Endothelial cell of umbilical vein (primary cell): ENCODE measurements around the gene GUCY1A1.

ENCODE experiments used
- EZH2 ChIP-seq: IDR thresholded peaks from 2 replicates; pipeline ENCODE4 v1.6.1; 2012; ENCODE audit warnings: borderline replicate concordance, low read depth, mild to moderate bottlenecking, moderate library complexity, low read length, inconsistent platforms; ENCODE audit not compliant: severe bottlenecking
- GATA2 ChIP-seq: IDR thresholded peaks from 2 replicates; pipeline ENCODE4 v1.7.0; 2011; ENCODE audit warnings: low read depth, mild to moderate bottlenecking, moderate library complexity, mixed read lengths, low read length; ENCODE audit not compliant: insufficient read length, insufficient read depth
- JUN ChIP-seq: IDR thresholded peaks from 2 replicates; pipeline ENCODE4 v1.6.1; 2011; ENCODE audit warnings: borderline replicate concordance, low read depth; ENCODE audit not compliant: insufficient read length, insufficient read depth
- MYC ChIP-seq: IDR thresholded peaks from one replicate; pipeline ENCODE4 v1.6.1; 2011; ENCODE audit warnings: mild to moderate bottlenecking, low read depth, low read length
- POLR2A ChIP-seq: IDR thresholded peaks from 2 replicates; pipeline ENCODE4 v1.6.1; 2012; ENCODE audit warnings: low read depth, mild to moderate bottlenecking, control low read depth, low read length
- POLR2AphosphoS5 ChIP-seq: IDR thresholded peaks from 2 replicates; pipeline ENCODE4 v1.6.1; 2012; ENCODE audit warnings: low read depth, mild to moderate bottlenecking, control low read depth, low read length, moderate library complexity; ENCODE audit not compliant: insufficient read depth
- TF ChIP-seq, protein P1 (sequence below), 2 donors: IDR thresholded peaks; 1 replicate in 1 of 2; 2 replicates in 1 of 2; pipeline ENCODE4 v1.5.1; 2011; ENCODE audit warnings: low read length in 2 of 2, mild to moderate bottlenecking in 2 of 2, moderate library complexity in 2 of 2, control low read depth in 1 of 2, inconsistent platforms in 1 of 2, low read depth in 1 of 2; ENCODE audit not compliant: insufficient read depth in 1 of 2; ENCODE audit errors: extremely low read depth in 1 of 2
- TF ChIP-seq, protein P2 (sequence below): IDR thresholded peaks from 2 replicates; pipeline ENCODE4 v1.6.1; 2011; ENCODE audit not compliant: insufficient read depth, insufficient read length

DNA sequence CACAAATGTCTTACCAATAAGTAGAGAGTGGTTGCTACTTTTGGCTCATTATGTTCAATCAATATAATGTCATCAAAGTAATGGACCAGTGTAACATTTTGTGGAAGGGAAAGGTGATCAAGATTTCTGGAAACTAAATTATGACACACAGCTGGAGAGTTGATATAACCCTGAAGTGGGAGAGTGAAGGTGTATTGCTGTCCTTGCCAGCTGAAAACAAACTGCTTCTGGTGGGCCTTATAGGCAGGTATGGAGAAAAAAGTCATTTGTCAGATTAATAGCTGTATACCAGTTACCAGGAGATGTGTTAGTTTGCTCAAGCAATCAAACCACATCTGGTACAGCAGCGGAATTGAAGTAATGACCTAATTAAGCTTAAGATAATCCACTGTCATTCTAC is 74.9 kb downstream of the GUCY1A1 start:
- TF ChIP-seq, protein P1, sequence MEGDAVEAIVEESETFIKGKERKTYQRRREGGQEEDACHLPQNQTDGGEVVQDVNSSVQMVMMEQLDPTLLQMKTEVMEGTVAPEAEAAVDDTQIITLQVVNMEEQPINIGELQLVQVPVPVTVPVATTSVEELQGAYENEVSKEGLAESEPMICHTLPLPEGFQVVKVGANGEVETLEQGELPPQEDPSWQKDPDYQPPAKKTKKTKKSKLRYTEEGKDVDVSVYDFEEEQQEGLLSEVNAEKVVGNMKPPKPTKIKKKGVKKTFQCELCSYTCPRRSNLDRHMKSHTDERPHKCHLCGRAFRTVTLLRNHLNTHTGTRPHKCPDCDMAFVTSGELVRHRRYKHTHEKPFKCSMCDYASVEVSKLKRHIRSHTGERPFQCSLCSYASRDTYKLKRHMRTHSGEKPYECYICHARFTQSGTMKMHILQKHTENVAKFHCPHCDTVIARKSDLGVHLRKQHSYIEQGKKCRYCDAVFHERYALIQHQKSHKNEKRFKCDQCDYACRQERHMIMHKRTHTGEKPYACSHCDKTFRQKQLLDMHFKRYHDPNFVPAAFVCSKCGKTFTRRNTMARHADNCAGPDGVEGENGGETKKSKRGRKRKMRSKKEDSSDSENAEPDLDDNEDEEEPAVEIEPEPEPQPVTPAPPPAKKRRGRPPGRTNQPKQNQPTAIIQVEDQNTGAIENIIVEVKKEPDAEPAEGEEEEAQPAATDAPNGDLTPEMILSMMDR (IDR thresholded peaks at IDR 0.05; ENCODE audit: extremely low read depth in 1 of 2, insufficient read depth in 1 of 2, low read depth in 1 of 2, low read length in 2 of 2) = no peak
- TF ChIP-seq POLR2AphosphoS5 = no peak
- TF ChIP-seq POLR2A = no peak
- no peak for TF ChIP-seq EZH2
- no peak for TF ChIP-seq JUN
- TF ChIP-seq, protein P2, sequence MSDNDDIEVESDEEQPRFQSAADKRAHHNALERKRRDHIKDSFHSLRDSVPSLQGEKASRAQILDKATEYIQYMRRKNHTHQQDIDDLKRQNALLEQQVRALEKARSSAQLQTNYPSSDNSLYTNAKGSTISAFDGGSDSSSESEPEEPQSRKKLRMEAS = no peak
- no peak for TF ChIP-seq MYC
- no peak for TF ChIP-seq GATA2
